ENCODE results near the gene SVIP. TPM values are rescaled to one million over a fixed set of nuclear protein-coding genes. Genes with fewer than 3 reads are reported as not detected.

Gene SVIP
- total RNA-seq, 1 experiment from 2014 or later = 34.2 TPM

GRCh38 chr11:22875869-22876473 is 46.4 kb upstream of the SVIP start:
- no peaks in the 10 kb centered on the region for H3K4me1 ChIP-seq (replicated peaks; ENCODE audit: insufficient read depth)
- no peaks in the 10 kb centered on the region for H3K9me3 ChIP-seq (ENCODE audit: insufficient read depth, low read depth)
- no peak overlapping the region for H3K27ac ChIP-seq
- no peak for TF ChIP-seq EZH2 (IDR thresholded peaks at IDR 0.05; ENCODE audit: low read depth)
- TF ChIP-seq CTCF (conservative IDR thresholded peaks at IDR 0.05) = peak; percentile 87
- no peak overlapping the region for H3K4me2 ChIP-seq
- no peaks in the 10 kb centered on the region for H3K79me2 ChIP-seq (ENCODE audit: low read depth)
- no peaks in the 10 kb centered on the region for H3F3A ChIP-seq (ENCODE audit: insufficient read depth, low read depth)
- ChIA-PET POLR2A (ENCODE audit: unreplicated experiment) (interaction anchor here (0.6 kb wide), 1 partner anchor 829 kb away, joined by 4 read pairs; no protein-coding TSS in a partner anchor), CTCF (interaction anchor here (0.7 kb wide), 1 partner anchor 12 kb away, joined by 4 read pairs; no protein-coding TSS in a partner anchor)
- no peaks in the 10 kb centered on the region for H3K9me2 ChIP-seq (ENCODE audit: insufficient read depth)
- H4K20me1 ChIP-seq (ENCODE audit: insufficient read depth) = no peaks in the 10 kb centered on the region
- no peaks in the 10 kb centered on the region for H3K27me3 ChIP-seq (ENCODE audit: insufficient read depth, low read depth)
- BruUV-seq (replicated peaks) = no TSS peak
- peak; percentile 58 to 71 for DNase-seq
- no peaks in the 10 kb centered on the region for H3K36me3 ChIP-seq (ENCODE audit: low read depth)
- no peak overlapping the region for H3K4me3 ChIP-seq
- no peak overlapping the region for H2AFZ ChIP-seq
- intact Hi-C loops (cut with micrococcal nuclease; ENCODE audit: unreplicated experiment) = loop anchor here (5.0 kb wide), 2 partner anchors 236 to 1511 kb away; no protein-coding TSS in a partner anchor

GRCh38 chr11:22869325-22869724 is 39.7 kb upstream of the SVIP start:
- CTCF ChIA-PET = no interaction called here
- no peak overlapping the region for H3K4me3 ChIP-seq
- POLR2A ChIA-PET (ENCODE audit: unreplicated experiment) = no interaction called here
- no peaks in the 10 kb centered on the region for H3F3A ChIP-seq (ENCODE audit: insufficient read depth, low read depth)
- H2AFZ ChIP-seq = no peak overlapping the region
- no peaks in the 10 kb centered on the region for H3K36me3 ChIP-seq (ENCODE audit: low read depth)
- H3K27me3 ChIP-seq (ENCODE audit: insufficient read depth, low read depth) = no peaks in the 10 kb centered on the region
- no TSS peak for BruUV-seq (replicated peaks)
- no peak for TF ChIP-seq EZH2 (IDR thresholded peaks at IDR 0.05; ENCODE audit: low read depth)
- TF ChIP-seq CTCF (conservative IDR thresholded peaks at IDR 0.05) = no peak
- no peak overlapping the region for H3K4me2 ChIP-seq
- no peak overlapping the region for H3K27ac ChIP-seq
- no peaks in the 10 kb centered on the region for H3K4me1 ChIP-seq (replicated peaks; ENCODE audit: insufficient read depth)
- intact Hi-C loops (cut with micrococcal nuclease; ENCODE audit: unreplicated experiment) = no loop called here
- H3K9me3 ChIP-seq (ENCODE audit: insufficient read depth, low read depth) = no peaks in the 10 kb centered on the region
- H3K9me2 ChIP-seq (ENCODE audit: insufficient read depth) = no peaks in the 10 kb centered on the region
- H4K20me1 ChIP-seq (ENCODE audit: insufficient read depth) = no peaks in the 10 kb centered on the region
- no peak for DNase-seq
- H3K79me2 ChIP-seq (ENCODE audit: low read depth) = no peaks in the 10 kb centered on the region

- no peaks in the 10 kb centered on the region for H3K36me3 ChIP-seq (ENCODE audit: low read depth)
- no peak within 1 kb of the TSS for H3K4me2 ChIP-seq
- no peaks in the 10 kb centered on the region for H3K27me3 ChIP-seq (ENCODE audit: insufficient read depth, low read depth)
- no peak within 1 kb of the TSS for H3K27ac ChIP-seq
- intact Hi-C loops (cut with micrococcal nuclease; ENCODE audit: unreplicated experiment) = no loop called here
- H3K4me3 ChIP-seq = no peak within 1 kb of the TSS
- H3K4me1 ChIP-seq (replicated peaks; ENCODE audit: insufficient read depth) = no peaks in the 10 kb centered on the region
- no peak within 1 kb of the TSS for H2AFZ ChIP-seq
- H3K9me3 ChIP-seq (ENCODE audit: insufficient read depth, low read depth) = no peaks in the 10 kb centered on the region
- TF ChIP-seq EZH2 (IDR thresholded peaks at IDR 0.05; ENCODE audit: low read depth) (no peak), CTCF (conservative IDR thresholded peaks at IDR 0.05) (no peak)
- ChIA-PET POLR2A (ENCODE audit: unreplicated experiment) (no interaction called here), CTCF (no interaction called here)
- H3K9me2 ChIP-seq (ENCODE audit: insufficient read depth) = no peaks in the 10 kb centered on the region
- BruUV-seq (replicated peaks) = no TSS peak
- no peak for DNase-seq
- no peaks in the 10 kb centered on the region for H4K20me1 ChIP-seq (ENCODE audit: insufficient read depth)
- H3K79me2 ChIP-seq (ENCODE audit: low read depth) = no peaks in the 10 kb centered on the region
- no peaks in the 10 kb centered on the region for H3F3A ChIP-seq (ENCODE audit: insufficient read depth, low read depth)
Measured at GRCh38 chr11:22860241-22860640, 30.6 kb upstream of the SVIP start, which contains the start of gene CCDC179. TSS of gene CCDC179 (minus strand) at chr11:22860474. CDS start at chr11:22860421, 53 bp downstream.

Measured in PC-9 (cell line).